HUES6 (cell line): Measurements from ENCODE around the gene NUP160.
"Not testable (repeated sequence)": the region's sequence is repeated elsewhere in the genome, so short reads cannot be mapped to it uniquely, and the experiment has no call there.

Experiments
- H3K27ac ChIP-seq: 2 replicates; pipeline ENCODE4 v1.7.0; 2013; ENCODE audit warnings: low read depth, mild to moderate bottlenecking, low read length, inconsistent platforms
- H3K27me3 ChIP-seq: 2 replicates; pipeline ENCODE4 v1.6.1; 2013; ENCODE audit warnings: low read length; ENCODE audit not compliant: control insufficient read depth, insufficient read depth
- H3K36me3 ChIP-seq: 2 replicates; pipeline ENCODE4 v1.6.1; 2013; ENCODE audit warnings: low read length; ENCODE audit not compliant: control insufficient read depth, insufficient read depth
- H3K4me1 ChIP-seq: 2 replicates; pipeline ENCODE4 v1.6.1; 2013; ENCODE audit warnings: low read length; ENCODE audit not compliant: control insufficient read depth, insufficient read depth
- H3K4me3 ChIP-seq: 2 replicates; pipeline ENCODE4 v1.5.1; 2013; ENCODE audit warnings: low read depth, low read length
- H3K9ac ChIP-seq: one replicate; pipeline ENCODE4 v1.6.1; 2013; ENCODE audit warnings: mild to moderate bottlenecking, low read length
- H3K9me3 ChIP-seq: 2 replicates; pipeline ENCODE4 v1.6.1; 2013; ENCODE audit warnings: low read depth, low read length; ENCODE audit not compliant: control insufficient read depth, insufficient read depth

NUP160 gene

GRCh38 chr11:47879259-47880158 is 31.4 kb upstream of the NUP160 start:
- Histone ChIP-seq H3K9me3 (peaks cover 22% of the 10 kb centered on the region), H3K36me3 (no peaks in the 10 kb centered on the region), H3K4me1 (no peaks in the 10 kb centered on the region), H3K9ac (no peak overlapping the region), H3K27ac (no peak overlapping the region), H3K4me3 (no peak overlapping the region), H3K27me3 (no peaks in the 10 kb centered on the region)

- not testable (repeated sequence) for H3K27me3 ChIP-seq, H3K4me1 ChIP-seq
- H3K9me3 ChIP-seq, result peaks cover 22% of the 10 kb centered on the region
These were observed 27.7 kb upstream of the NUP160 start for GRCh38 chr11:47875858-47876257.

GRCh38 chr11:47870404-47870803 is 22.3 kb upstream of the NUP160 start:
- Histone ChIP-seq H3K27me3 (no peaks in the 10 kb centered on the region), H3K27ac (no peak overlapping the region), H3K9ac (no peak overlapping the region), H3K36me3 (no peaks in the 10 kb centered on the region), H3K4me1 (no peaks in the 10 kb centered on the region), H3K9me3 (peaks cover 8% of the 10 kb centered on the region), H3K4me3 (no peak overlapping the region)

More at GRCh38 chr11:47875858-47876257, 27.7 kb upstream of the NUP160 start:
- not testable (repeated sequence) for H3K9ac ChIP-seq, H3K4me3 ChIP-seq, H3K36me3 ChIP-seq, H3K27ac ChIP-seq

- Histone ChIP-seq H3K9me3 (peaks cover 2% of the 10 kb centered on the region), H3K27ac (no peak overlapping the region), H3K9ac (no peak overlapping the region), H3K27me3 (no peaks in the 10 kb centered on the region), H3K4me1 (no peaks in the 10 kb centered on the region), H3K36me3 (no peaks in the 10 kb centered on the region), H3K4me3 (no peak overlapping the region)
These were observed 21.6 kb upstream of the NUP160 start for GRCh38 chr11:47869544-47870393.

- no peaks in the 10 kb centered on the region for H3K27me3 ChIP-seq
- H3K27ac ChIP-seq, result no peak overlapping the region
- H3K9ac ChIP-seq, result no peak overlapping the region
- no peak overlapping the region for H3K4me3 ChIP-seq
- no peaks in the 10 kb centered on the region for H3K36me3 ChIP-seq
- no peaks in the 10 kb centered on the region for H3K9me3 ChIP-seq
- H3K4me1 ChIP-seq, result no peaks in the 10 kb centered on the region
These were observed 19.7 kb upstream of the NUP160 start for GRCh38 chr11:47867823-47868222.

GRCh38 chr11:47866892-47867291 is 18.7 kb upstream of the NUP160 start:
- not testable (repeated sequence) for H3K9ac ChIP-seq, H3K4me3 ChIP-seq, H3K27ac ChIP-seq, H3K27me3 ChIP-seq, H3K9me3 ChIP-seq, H3K36me3 ChIP-seq, H3K4me1 ChIP-seq

GRCh38 chr11:47864901-47865300 is 16.8 kb upstream of the NUP160 start:
- Histone ChIP-seq H3K36me3 (no peaks in the 10 kb centered on the region), H3K9me3 (no peaks in the 10 kb centered on the region), H3K4me1 (no peaks in the 10 kb centered on the region), H3K4me3 (no peak overlapping the region), H3K27ac (no peak overlapping the region), H3K9ac (no peak overlapping the region), H3K27me3 (no peaks in the 10 kb centered on the region)

GRCh38 chr11:47863898-47864430 is 15.8 kb upstream of the NUP160 start:
- Histone ChIP-seq H3K9ac (no peak overlapping the region), H3K36me3 (no peaks in the 10 kb centered on the region), H3K27ac (no peak overlapping the region), H3K9me3 (no peaks in the 10 kb centered on the region), H3K4me1 (no peaks in the 10 kb centered on the region), H3K4me3 (no peak overlapping the region), H3K27me3 (no peaks in the 10 kb centered on the region)

GRCh38 chr11:47863189-47863897 is 15.2 kb upstream of the NUP160 start:
- Histone ChIP-seq H3K9ac (no peak overlapping the region), H3K27ac (no peak overlapping the region)

GRCh38 chr11:47861728-47862127 is 13.6 kb upstream of the NUP160 start:
- Histone ChIP-seq H3K9ac (no peak overlapping the region), H3K9me3 (no peaks in the 10 kb centered on the region), H3K27ac (no peak overlapping the region), H3K36me3 (no peaks in the 10 kb centered on the region), H3K27me3 (no peaks in the 10 kb centered on the region), H3K4me3 (no peak overlapping the region), H3K4me1 (no peaks in the 10 kb centered on the region)

More at GRCh38 chr11:47863189-47863897, 15.2 kb upstream of the NUP160 start:
- Histone ChIP-seq H3K9me3 (no peaks in the 10 kb centered on the region), H3K36me3 (no peaks in the 10 kb centered on the region), H3K4me1 (no peaks in the 10 kb centered on the region), H3K27me3 (no peaks in the 10 kb centered on the region), H3K4me3 (no peak overlapping the region)
